Stimulated activated CD8-positive, alpha-beta memory T cell treated with anti-CD3 and anti-CD28 coated beads, Interleukin-2, amount 100 ng/mL, for 48 hours (primary cell): ENCODE results near the gene HAP1.
"Not testable (repeated sequence)": the region's sequence is repeated elsewhere in the genome, so short reads cannot be mapped to it uniquely, and the experiment has no call there.

Experiments used
- DNase-seq, 2 donors: peaks; one replicate each; pipeline ENCODE4 v3.0.0-alpha.2; 2020; ENCODE audit warnings: low read depth in 2 of 2

HAP1 gene

GRCh38 chr17:41734139-41734948 lies at the start of gene HAP1:
Gene HAP1, minus strand, starts transcription at chr17:41734643. Its CDS starts 9 bp downstream, at chr17:41734634.
- no peak for DNase-seq

- DNase-seq, result no peak
These were observed 47.7 kb upstream of the HAP1 start for GRCh38 chr17:41782142-41782541.

- no peak for DNase-seq
These were observed 47.1 kb upstream of the HAP1 start for GRCh38 chr17:41781404-41782110.

GRCh38 chr17:41779954-41780353 lies 45.5 kb upstream of the HAP1 start:
- DNase-seq, result no peak

- no peak for DNase-seq
These were observed 43.2 kb upstream of the HAP1 start for GRCh38 chr17:41777574-41778188.

GRCh38 chr17:41777157-41777573 lies 42.7 kb upstream of the HAP1 start:
- no peak for DNase-seq

- not testable (repeated sequence) for DNase-seq
These were observed 41.9 kb upstream of the HAP1 start for GRCh38 chr17:41776262-41776900.

- no peak for DNase-seq
These were observed 41.2 kb upstream of the HAP1 start for GRCh38 chr17:41775394-41776226.

GRCh38 chr17:41773731-41774193 lies 39.3 kb upstream of the HAP1 start:
- DNase-seq, result no peak

- DNase-seq, result no peak
These were observed 38.7 kb upstream of the HAP1 start for GRCh38 chr17:41773190-41773588.

GRCh38 chr17:41772586-41773189 lies 38.2 kb upstream of the HAP1 start:
- no peak for DNase-seq

GRCh38 chr17:41772218-41772585 lies 37.8 kb upstream of the HAP1 start:
- DNase-seq, result no peak

GRCh38 chr17:41771389-41772206 lies 37.2 kb upstream of the HAP1 start:
- no peak for DNase-seq

- DNase-seq, result no peak
These were observed 35.5 kb upstream of the HAP1 start for GRCh38 chr17:41769985-41770384.

- DNase-seq, result no peak
These were observed 35.0 kb upstream of the HAP1 start for GRCh38 chr17:41769346-41769862.

- DNase-seq, result no peak
These were observed 34.3 kb upstream of the HAP1 start for GRCh38 chr17:41768682-41769288.

- DNase-seq, result no peak
These were observed 33.0 kb upstream of the HAP1 start for GRCh38 chr17:41767324-41768042.

GRCh38 chr17:41766135-41766534 lies 31.7 kb upstream of the HAP1 start:
- no peak for DNase-seq

- DNase-seq, result no peak
These were observed 28.9 kb upstream of the HAP1 start for GRCh38 chr17:41763327-41763726.
